ENCODE results near the gene CA5B. TPM values are rescaled to one million over a fixed set of nuclear protein-coding genes. Genes with fewer than 3 reads are reported as not detected.

The CA5B gene
- total and polyA plus RNA-seq, 10 of the 15 experiments (the other 5 are each of a cell fraction or from before 2014, with no cell fraction given) = 1.2 to 6.0 (median 3.2) TPM

DNA sequence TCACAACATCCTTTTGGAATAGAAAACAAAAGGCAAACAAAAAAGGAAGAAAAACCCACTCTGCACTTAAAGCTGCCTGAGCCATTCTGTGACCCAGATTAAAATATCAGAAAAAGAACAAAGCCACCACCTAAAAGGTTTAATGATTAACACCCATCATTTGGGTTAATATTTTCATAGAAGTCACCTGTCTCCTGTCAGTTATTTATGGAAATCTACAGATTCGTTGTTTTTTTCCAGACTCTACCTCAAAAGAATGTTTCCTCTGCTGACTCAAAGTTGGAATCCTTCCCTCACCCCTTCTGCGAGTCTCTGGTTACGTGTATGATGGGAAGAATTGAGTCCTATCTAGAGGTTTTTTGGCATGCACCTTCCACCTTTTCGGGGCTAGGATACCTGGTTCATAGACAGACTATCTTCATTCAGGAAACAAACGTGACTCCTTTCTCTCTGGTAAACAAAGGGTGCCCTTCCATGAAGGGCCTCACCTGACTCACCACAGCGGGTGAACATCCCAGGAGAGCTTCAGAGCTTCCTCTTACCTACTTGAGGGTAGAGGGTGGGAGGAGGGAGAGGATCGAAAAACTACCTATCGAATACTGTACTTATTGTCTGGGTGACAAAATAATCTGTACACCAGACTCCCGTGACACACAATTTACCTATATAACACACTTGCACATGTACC is 19.6 kb upstream of the CA5B start:
- FAIRE-seq (no peak), DNase-seq (ENCODE audit: low read depth, low spot score) (no peak), ATAC-seq (no peak)
- Histone ChIP-seq H3K4me2 (ENCODE audit: control insufficient read depth, insufficient read depth) (no peak overlapping the region), H3K27me3 (replicated peaks in 1 of 2; ENCODE audit: control insufficient read depth in 2 of 2, insufficient read depth in 2 of 2, low read length in 1 of 2) (no peaks in the 10 kb centered on the region), H3K79me2 (ENCODE audit: control insufficient read depth, insufficient read depth, low read length) (no peaks in the 10 kb centered on the region), H3K9me3 (replicated peaks; ENCODE audit: control insufficient read depth, insufficient read depth, low read length) (no peaks in the 10 kb centered on the region), H3K4me3 (no peak overlapping the region), H2AFZ (ENCODE audit: control insufficient read depth, low read depth, low read length) (no peak overlapping the region), H3K4me1 (ENCODE audit: control insufficient read depth, insufficient read depth, low read length) (no peaks in the 10 kb centered on the region), H3K27ac (ENCODE audit: control insufficient read depth, insufficient read depth) (no peak overlapping the region), H3K36me3 (ENCODE audit: control insufficient read depth in 2 of 2, insufficient read depth in 2 of 2, low read length in 1 of 2) (no peaks in the 10 kb centered on the region), H3K9ac (ENCODE audit: control insufficient read depth, insufficient read depth, low read length) (no peak overlapping the region), H4K20me1 (ENCODE audit: control insufficient read depth, insufficient read depth) (no peaks in the 10 kb centered on the region)
- ChIA-PET POLR2A (interaction anchor here (0.5 kb wide), 1 partner anchor 15 kb away, joined by 5 read pairs; no protein-coding TSS in a partner anchor), RAD21 (ENCODE audit: unreplicated experiment) (no interaction called here), CTCF (no interaction called here), SMC1A (ENCODE audit: uncharacterized antibody, unreplicated experiment) (no interaction called here)
- no TSS peak for BruUV-seq (replicated peaks)
- in situ Hi-C loops (cut with MboI) (no loop called here), intact Hi-C loops (cut with micrococcal nuclease; ENCODE audit: unreplicated experiment) (no loop called here)
- WGBS (ENCODE audit: insufficient coverage, insufficient replicate concordance, low lambda C conversion rate, missing lambda C conversion rate) = 72% methylated on average over 9 of the region's 9 CpGs
- no peak for TF ChIP-seq CTCF (IDR thresholded peaks at IDR 0.05 in 2 of 3, conservative IDR thresholded peaks at IDR 0.05 in 1 of 3; ENCODE audit: control insufficient read depth in 2 of 3, extremely low read depth in 1 of 3, insufficient read depth in 1 of 3, low read depth in 3 of 3, low read length in 3 of 3)
- no peak for TF ChIP-seq CBX3 (IDR thresholded peaks at IDR 0.05; ENCODE audit: borderline replicate concordance, low read depth)
- no peak for TF ChIP-seq WRNIP1 (IDR thresholded peaks at IDR 0.05; ENCODE audit: borderline replicate concordance, low read depth, low read length)
- TF ChIP-seq POLR2AphosphoS2 (IDR thresholded peaks at IDR 0.05; ENCODE audit: low read depth, low read length) = no peak
- no peak for TF ChIP-seq SKIL (IDR thresholded peaks at IDR 0.05; ENCODE audit: low read depth, poor library complexity, severe bottlenecking)
- TF ChIP-seq, protein P1, sequence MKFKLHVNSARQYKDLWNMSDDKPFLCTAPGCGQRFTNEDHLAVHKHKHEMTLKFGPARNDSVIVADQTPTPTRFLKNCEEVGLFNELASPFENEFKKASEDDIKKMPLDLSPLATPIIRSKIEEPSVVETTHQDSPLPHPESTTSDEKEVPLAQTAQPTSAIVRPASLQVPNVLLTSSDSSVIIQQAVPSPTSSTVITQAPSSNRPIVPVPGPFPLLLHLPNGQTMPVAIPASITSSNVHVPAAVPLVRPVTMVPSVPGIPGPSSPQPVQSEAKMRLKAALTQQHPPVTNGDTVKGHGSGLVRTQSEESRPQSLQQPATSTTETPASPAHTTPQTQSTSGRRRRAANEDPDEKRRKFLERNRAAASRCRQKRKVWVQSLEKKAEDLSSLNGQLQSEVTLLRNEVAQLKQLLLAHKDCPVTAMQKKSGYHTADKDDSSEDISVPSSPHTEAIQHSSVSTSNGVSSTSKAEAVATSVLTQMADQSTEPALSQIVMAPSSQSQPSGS (IDR thresholded peaks at IDR 0.05; ENCODE audit: low read length) = no peak

Data from GM12878 (cell line).